Head of caudate nucleus (tissue), 42 donors: ENCODE data around the gene ATF3.
A peak's percentile ranks its signal among the peaks of the same experiment; 100 is the strongest.

ENCODE experiments used
- DNase-seq, 42 donors: peaks; one replicate each; pipeline versions ENCODE4 v3.0.0 to v3.0.0-alpha.2; 2020 to 2021; ENCODE audit warnings: mixed read lengths in 7 of 42
- intact Hi-C: fragments of 100-400 bp; cut with DNase I; formaldehyde crosslinking; loops from one replicate; pipeline ENCODE4 v1.15.0; 2022

ATF3 gene, protein sequence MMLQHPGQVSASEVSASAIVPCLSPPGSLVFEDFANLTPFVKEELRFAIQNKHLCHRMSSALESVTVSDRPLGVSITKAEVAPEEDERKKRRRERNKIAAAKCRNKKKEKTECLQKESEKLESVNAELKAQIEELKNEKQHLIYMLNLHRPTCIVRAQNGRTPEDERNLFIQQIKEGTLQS

DNA sequence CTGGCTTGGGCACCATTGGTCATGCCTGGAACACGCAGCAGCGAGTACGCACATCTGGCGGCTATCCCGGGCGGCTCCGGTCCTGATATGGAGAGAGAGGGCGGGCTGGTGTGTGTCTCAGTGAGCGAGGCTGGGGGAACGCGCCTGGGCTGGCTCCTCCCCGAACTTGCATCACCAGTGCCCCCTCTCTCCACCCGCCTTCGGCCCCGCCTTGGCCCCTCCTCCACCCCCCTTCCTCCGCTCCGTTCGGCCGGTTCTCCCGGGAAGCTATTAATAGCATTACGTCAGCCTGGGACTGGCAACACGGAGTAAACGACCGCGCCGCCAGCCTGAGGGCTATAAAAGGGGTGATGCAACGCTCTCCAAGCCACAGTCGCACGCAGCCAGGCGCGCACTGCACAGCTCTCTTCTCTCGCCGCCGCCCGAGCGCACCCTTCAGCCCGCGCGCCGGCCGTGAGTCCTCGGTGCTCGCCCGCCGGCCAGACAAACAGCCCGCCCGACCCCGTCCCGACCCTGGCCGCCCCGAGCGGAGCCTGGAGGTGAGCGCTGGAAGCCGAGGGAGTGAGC is at the start of gene ATF3:
Gene ATF3, plus strand, starts transcription at position 370 of the 567 bp plus-strand sequence. CDS start 6,261 bp downstream, outside the sequence.
- peak; percentile 96 to 100 (median 99) for DNase-seq
- intact Hi-C loops, result loop anchor here (1.0 to 10.0 kb wide), 3 partner anchors 49 to 324 kb away; partner anchors contain the start of gene PPP2R5A

DNA sequence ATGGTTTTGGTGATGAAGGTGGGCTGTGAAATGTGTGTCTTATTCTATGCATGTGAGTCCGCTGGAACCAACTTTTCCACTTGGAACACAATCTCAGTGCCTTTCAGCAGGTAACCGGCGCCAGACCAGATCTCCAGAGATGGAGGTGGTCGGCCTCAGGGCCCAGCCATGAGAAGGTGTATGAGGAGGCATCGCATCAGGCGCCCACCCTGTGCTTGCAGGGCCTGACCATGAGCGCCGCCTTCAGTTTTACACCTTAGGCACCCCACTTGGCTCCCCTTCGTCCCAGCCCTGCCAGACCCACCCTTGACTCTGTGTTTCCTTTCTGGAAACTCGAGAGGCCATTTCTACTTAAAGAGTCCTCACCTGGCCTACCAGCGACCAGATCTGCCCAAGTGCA is 48.6 kb upstream of the ATF3 start:
- DNase-seq, result no peak
- intact Hi-C loops, result loop anchor here (1.0 kb wide), 1 partner anchor 48 kb away; the partner anchor contains the start of gene ATF3

DNA sequence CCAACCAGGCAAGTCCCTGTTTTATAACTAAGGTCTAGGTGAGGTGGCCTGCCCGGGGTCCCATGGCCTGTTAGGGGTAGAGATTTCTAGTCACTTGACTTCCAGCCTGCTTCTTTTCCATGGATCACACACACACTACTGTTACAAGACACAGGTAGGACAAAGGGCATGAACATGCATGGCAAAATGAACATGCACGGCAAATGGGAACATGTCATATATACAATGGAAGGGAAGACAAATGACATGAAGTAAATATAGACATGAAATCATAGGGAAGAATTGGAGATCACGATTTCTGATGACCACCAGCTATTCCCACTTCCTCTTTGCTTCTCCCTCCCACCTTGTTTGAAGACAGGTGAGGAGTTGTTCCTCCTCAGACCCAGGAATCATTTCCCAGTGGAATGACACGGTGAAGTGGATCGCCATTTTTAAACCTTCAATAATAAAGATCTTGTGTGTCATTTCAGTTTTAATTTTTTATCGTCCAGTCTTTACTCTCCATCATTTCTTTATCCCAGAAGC is 47.6 kb upstream of the ATF3 start:
- DNase-seq, result no peak
- intact Hi-C loops, result no loop called here

DNA sequence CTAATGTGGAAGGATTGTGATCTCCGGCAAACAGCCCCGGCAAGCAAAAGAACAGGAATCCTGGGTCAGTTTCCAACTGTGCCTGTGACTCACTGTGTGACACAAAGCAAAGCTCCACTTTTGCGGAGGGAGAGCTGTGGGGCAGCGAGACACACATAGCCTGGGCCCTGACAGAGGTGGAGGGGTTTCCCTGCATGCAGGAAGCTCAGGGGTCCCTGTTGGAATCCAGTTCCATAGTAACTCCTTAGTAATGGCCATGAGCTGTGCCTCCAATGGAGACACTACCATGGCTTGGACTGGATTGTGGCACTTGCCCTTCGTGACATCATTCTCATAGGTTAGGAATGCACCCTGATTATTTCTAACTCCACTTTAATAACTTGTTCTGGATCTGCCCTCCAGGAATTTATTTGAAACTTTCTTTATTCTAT is 47.0 kb upstream of the ATF3 start:
- intact Hi-C loops, result no loop called here
- DNase-seq, result peak in 5 of 42 donors; percentile 28 to 64 (median 52)

DNA sequence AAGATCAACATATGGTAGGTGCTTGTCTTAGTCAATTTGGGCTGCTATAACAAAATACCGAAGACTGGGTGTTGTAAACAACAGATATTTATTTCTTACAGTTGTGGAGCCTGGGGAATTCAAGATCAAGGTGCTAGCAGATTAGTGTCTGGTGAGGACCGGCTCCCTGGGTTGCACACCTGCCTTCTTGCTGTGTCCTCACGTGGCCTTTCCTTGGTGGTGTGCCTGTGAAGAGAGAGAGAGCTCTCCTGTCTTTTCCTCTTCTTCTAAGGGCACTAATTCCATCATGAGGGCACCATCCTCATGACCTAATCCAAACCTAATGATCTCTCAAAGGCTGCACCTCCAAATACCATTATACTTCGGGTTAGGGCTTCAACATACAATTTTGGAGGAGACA is 45.8 kb upstream of the ATF3 start:
- no peak for DNase-seq
- intact Hi-C loops, result no loop called here

DNA sequence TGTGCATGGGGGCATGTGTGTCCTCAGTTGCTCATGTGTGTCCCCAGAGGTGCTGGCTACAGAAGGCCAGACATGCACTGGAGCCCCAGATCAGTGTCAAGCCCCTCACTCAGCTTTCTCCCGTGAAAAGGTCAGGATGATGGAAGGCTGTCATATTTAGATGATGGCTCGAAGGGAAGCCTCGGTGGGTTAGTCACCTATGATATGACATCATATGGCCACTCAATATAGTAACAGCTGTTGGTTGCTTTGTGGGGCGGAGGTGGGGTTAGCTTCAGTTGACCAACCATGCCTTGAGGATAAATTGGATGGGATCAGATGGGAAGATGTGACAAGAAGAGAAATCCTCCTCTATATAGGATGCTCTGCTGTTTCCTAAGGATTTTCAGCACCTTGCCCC is 43.5 kb upstream of the ATF3 start:
- intact Hi-C loops, result no loop called here
- peak in 1 of 42 donors; percentile 33 for DNase-seq

DNA sequence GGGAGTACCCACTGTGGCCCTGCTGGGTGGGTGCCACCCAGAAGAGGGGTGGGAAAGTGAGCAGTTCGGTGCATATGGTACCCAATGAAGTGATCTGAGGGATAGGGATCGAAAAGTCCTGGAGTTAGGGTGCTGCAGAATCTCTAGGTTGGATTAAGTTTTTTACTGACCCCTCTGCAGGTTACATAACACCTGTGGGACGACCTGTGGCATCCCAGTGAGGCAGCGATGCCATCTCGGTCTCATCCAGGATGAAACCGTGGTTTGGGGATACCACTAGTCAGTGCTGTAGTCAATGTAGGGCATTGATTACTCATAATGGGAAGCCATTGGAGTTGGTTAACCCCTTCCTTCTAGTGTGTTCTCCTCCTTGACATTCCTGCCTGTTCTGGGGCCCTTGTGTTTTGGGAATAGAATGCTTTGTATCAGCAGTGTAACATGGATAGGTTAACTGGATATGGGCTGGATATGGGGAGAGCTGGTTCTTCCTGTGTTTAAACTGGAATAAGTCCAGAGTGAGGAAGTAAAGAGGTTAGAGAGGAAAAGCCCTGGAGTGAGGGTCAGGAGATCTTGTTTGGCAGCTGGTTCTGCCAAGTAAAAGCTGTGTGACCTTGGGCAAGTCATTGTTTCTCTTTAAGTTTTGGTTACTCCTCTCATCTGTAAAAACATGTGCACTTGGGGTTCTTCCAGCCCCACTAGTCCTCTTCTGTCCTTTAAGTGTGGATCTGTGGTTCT is 42.8 kb upstream of the ATF3 start:
- intact Hi-C loops, result loop anchor here (2.0 kb wide), 1 partner anchor 45 kb away; no protein-coding TSS in a partner anchor
- peak in 1 of 42 donors; percentile 30 for DNase-seq

DNA sequence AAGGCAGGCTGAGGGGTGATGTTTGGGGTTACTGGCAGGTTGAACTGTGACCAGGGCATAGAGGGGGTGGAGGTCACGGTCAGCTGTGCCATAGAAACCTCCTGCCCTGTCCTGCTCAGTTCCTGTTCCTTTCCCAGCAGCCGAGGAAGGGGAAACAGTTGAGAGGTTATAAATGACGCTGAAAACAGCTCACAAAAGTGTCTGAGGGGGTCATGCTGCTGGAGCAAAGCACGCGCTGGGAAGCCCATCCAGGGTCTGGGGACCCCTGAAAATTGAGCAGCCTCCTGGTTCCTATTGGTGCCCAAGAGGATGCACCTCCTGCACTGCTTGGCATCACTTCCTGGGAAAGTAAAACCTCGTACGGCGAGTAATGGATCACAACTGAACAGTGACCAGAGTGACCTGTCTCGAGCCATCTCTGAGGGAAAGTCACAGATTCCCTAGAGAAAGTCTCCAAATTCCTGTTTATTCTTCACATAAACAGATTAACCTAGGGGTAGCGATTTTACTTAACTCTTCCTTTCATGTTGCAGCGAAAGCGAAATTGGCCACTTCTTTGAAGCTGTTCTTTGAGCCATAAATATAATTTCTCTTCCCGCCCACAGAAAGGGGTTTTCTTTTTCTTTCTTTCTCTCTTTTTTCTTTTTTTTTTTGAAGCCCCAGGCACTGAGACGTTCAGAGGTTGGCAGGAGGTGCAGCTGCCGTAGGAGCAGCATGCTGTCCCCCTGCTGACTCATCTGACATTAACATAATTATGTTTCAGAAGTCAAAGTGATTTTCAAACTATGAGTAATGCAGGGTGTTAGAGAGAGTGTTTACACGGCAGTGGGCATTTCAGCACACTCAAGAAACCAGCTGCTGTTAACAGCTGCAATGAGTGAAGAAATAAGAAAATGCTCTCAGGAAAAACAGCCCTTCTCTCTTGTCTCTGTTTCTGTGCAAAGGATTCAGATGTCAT is 41.8 kb upstream of the ATF3 start:
- DNase-seq, result peak in 28 of 42 donors; percentile 17 to 80 (median 44)
- intact Hi-C loops, result loop anchor here (2.0 kb wide), 1 partner anchor 44 kb away; no protein-coding TSS in a partner anchor

DNA sequence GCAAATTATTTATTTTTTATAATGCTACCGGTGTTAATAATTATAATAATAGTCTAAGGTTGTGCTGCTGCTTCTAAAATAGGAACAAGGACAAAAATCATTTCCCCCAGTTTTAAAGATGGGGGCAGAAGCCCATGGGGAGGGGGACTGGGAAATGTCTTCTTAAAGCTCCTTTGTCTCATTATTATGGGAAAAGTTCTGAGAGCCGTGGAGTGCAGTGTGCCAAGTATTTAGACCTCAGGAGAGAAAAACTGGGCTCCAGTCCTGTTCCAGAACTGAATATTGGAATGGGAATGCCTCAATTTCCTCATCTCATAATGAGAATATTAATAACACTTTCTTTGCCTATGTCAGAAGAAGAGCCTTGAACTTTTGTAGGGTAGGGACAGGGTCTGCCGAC is 40.9 kb upstream of the ATF3 start:
- intact Hi-C loops, result loop anchor here (2.0 kb wide), 1 partner anchor 43 kb away; no protein-coding TSS in a partner anchor
- peak in 1 of 42 donors; percentile 18 for DNase-seq

DNA sequence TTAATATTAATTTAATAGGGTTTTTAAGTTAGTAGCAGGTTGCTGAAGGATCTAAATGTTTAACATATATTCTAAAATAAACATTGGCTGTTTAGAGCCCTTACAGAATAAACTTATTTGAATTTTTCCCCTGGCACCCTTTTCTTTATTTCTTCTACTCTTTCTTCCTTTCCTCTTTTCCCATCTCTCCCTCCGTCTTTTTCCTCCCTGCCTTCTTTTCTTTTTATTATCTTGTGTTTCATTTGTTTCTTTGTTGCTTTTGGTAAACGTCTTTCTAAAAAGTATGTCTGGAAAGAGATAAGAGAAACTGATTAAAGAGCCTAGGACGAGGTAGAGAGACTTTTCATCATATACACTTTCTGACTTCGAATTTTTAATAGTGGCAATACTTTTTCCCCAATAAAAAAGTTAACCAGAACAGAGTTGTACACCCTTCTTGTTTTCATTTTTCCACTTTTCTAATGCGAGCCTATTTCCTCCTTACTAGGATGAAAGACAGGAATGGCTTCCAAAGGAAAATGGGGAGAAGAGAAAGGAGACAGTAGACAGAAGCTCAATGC is 39.5 kb upstream of the ATF3 start:
- intact Hi-C loops, result no loop called here
- no peak for DNase-seq

DNA sequence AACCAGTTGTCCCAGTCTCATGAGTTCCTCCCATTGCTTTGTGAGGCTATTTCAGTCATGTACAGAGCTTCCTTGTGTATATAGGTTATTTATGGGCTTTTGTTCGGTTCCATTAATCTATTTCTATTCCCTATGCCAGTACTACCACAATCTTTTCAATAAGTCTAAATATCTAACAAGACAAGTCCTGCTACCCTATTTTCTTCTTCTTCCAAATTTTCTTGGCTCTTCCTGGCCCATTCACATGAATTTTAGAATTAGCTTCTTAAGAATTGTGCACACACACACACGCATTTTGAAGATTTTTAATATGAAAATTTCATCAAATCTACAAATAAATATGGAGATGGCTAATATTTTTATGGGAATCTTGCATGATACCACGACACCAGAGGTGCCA is 33.8 kb upstream of the ATF3 start:
- intact Hi-C loops, result no loop called here
- DNase-seq, result no peak

DNA sequence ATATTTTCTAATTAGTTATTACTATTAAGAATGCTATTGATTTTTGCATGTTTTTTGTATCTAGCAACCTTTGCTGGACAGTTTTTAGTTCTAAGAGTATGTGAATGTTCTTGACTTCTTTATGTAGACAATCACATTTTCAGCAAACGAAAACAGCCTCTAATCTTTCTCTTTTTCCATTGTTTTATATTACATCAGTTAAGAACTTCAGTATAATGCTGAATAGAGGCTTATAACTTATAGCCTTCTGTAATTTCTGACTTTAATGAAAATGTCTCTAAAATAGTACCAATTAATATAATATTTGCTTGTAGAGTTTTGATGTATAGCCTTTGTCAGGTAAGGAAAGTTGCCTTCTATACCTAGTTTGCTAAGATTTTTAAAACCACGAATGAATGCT is 33.2 kb upstream of the ATF3 start:
- DNase-seq, result no peak
- intact Hi-C loops, result no loop called here

DNA sequence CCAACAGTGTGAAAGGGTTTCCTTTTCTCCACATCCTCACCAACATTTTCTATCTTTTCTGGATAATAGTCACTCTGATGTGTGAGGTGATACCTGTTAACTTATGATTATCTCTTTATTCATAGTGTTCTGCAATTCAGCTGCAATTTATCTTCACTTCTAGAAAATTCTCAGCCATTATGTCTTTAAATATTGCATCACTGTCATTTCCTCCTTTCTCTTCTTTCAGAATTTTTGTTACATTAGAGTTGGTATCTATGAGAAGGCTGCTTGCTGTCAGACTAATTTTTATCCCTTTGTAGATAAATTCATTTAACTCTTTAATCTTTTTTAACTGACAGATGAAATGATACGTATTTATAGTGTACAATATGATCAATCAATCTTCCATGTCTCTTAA is 30.5 kb upstream of the ATF3 start:
- DNase-seq, result no peak
- intact Hi-C loops, result no loop called here

DNA sequence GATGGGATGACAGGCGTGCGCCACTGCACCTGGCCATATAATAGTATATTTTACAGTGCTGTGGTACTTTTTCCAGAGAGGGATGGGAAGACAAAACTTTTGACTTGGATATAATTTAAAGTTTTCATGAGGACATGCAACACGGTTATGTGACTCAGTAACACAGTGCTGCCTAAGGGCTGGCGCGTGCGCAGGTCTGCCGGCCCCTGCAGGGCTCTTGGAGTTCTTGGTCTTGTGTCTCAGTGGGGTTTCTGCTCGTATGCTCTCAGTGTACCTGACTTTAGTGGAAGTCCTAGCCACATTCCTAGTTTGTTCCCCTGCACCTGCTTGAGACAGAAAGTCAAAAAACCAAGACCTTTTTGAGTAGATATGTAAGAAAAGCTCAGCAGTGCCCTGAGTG is 27.5 kb upstream of the ATF3 start:
- intact Hi-C loops, result no loop called here

DNA sequence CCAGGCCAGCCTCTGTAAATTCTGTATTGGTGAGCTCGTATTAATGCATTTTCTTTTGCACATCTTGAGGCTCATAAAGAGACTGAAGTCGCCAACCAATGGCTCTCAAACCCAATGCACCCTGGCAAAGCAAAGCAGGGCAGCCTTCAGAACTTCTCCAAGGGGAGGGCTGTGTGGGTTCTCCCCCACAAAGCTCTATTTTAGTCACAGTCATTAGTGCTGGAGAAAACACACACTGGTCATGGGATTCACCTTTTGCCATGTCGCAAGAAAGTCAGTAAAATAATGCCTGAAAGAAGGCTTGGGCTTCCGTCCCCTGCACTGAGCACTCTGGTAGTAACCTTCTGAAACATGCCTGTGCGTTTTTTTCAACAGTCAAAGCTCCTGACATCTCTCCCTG is 26.3 kb upstream of the ATF3 start:
- DNase-seq, result no peak
- intact Hi-C loops, result no loop called here

More for the DNA sequence above, 27.5 kb upstream of the ATF3 start:
- DNase-seq, result no peak

DNA sequence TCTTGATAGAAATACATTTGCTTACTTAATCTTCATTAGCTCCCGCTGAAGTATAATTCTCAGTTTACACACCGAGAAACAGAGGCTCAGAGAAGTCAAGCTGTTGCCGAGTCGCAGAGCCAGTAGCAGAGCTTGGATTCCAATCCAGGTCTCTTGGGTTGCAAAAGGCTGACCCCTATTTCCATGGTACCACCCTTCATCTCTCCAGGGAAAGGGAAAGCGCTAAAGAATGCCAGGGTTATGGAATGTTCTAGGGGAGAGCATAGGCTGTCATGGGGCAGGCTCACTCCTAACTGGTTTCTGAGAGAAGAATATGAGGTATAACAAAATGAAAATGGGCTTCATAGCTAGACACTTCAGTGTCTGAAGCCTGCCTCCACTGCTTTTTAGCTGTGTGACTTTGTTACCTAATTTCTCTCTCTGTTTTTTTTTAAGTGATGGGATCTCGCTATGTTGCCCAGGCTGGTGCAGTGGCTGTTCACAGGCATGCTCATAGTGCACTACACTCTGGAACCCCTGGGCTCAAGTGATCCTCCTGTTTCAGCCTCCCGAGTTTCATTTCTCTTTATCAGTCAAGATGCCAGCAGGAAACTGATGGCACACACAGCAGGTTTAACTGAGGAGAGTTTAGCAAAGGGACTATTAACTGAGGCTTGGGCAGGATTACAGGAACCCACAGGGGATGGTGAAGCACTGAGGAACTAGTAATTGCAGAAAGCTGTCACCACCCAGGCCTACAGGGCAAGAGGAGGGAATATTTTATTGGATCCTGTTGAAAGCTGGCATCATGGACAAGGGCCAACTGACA is 25.5 kb upstream of the ATF3 start:
- DNase-seq, result no peak
- intact Hi-C loops, result no loop called here

DNA sequence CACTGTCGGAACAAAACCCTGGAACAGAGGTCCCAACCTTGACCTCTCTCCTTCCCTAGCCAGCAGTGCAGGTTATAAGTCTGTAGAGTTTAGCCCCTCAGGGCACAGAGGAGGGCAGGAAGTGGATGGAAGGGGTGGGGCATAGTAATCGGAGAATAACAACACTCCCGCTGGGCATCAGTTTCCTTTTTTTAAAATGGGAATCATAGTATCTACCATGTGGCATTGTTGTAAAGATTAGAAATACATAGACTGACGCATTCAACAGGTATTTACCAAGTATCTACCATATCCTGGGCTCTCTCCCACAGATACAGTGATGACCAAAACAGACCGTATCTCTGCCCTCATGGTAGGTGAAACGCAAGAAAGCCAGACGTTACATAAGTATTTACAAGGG is 24.9 kb upstream of the ATF3 start:
- intact Hi-C loops, result no loop called here
- no peak for DNase-seq
